HAP-1 (cell line): ENCODE measurements around the gene FUBP1.
"Not testable (repeated sequence)": the region's sequence is repeated elsewhere in the genome, so short reads cannot be mapped to it uniquely, and the experiment has no call there.

Experiments used
- DNase-seq, 2 experiments: peaks; one replicate each; pipeline ENCODE4 v3.0.0-alpha.2; 2016 to 2020; ENCODE audit warnings: low spot score in 2 of 2
- H3K27me3 ChIP-seq: fragments of 250-450 bp; sonication (Bioruptor Pico); 2 replicates; pipeline ENCODE4 v1.5.1; 2020; ENCODE audit warnings: low read depth, mild to moderate bottlenecking, moderate library complexity
- H3K36me3 ChIP-seq: fragments of 250-450 bp; sonication (Bioruptor Pico); replicated peaks from 2 replicates; pipeline ENCODE4 v1.5.1; 2020; ENCODE audit warnings: mild to moderate bottlenecking
- H3K4me1 ChIP-seq: fragments of 250-450 bp; sonication (Bioruptor Pico); 2 replicates; pipeline ENCODE4 v1.5.1; 2020; ENCODE audit warnings: mild to moderate bottlenecking
- H3K4me3 ChIP-seq: fragments of 250-450 bp; sonication (Bioruptor Pico); 2 replicates; pipeline ENCODE4 v1.5.1; 2020; ENCODE audit warnings: mild to moderate bottlenecking, moderate library complexity
- H3K9me3 ChIP-seq: fragments of 250-450 bp; sonication (Bioruptor Pico); 2 replicates; pipeline ENCODE4 v1.5.1; 2020; ENCODE audit warnings: mild to moderate bottlenecking, moderate library complexity
- in situ Hi-C: fragments of 300-500 bp; cut with MboI; formaldehyde crosslinking; loops from 3 replicates; pipeline ENCODE4 v1.14.3; 2020; ENCODE audit warnings: low sequenced_read_pairs, inconsistent platforms, mixed read lengths

FUBP1 gene

DNA sequence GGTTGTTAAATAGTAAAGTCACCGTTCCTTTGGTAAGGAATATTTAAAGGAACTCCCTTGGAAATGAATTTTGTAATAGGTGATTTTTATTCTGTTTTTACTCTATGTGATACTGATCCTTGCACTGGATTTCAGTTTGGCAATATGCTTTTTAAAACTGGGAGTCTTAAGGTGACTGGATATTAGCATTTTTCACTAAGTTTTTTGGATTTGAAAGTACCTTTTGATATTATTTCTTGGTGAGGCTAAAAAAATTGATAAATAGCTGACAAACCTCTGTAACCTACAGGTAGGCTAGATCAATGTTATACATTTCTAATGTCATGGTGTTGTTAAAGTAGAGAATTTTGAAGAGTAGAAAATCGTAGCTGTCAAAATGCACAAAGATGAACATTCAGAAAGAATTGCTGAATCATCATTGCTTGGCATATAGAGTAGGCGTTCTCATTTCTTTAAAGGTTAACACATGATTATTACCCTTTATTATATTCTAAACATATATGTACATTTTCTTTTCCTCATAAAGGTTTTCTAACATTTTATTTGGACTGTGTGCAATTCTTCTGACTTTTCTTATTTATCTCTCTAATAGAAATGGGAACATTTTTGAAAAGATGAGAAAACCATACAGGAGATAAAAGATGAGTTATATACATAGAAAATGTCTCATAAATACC lies 24.3 kb upstream of the FUBP1 start:
- H3K4me1 ChIP-seq, result peaks cover 24% of the 10 kb centered on the region
- peak in 1 of 2 experiments; percentile 29 for DNase-seq
- H3K9me3 ChIP-seq, result no peaks in the 10 kb centered on the region
- no peak overlapping the region for H3K4me3 ChIP-seq
- in situ Hi-C loops, result no loop called here
- no peaks in the 10 kb centered on the region for H3K36me3 ChIP-seq
- H3K27me3 ChIP-seq, result no peaks in the 10 kb centered on the region

DNA sequence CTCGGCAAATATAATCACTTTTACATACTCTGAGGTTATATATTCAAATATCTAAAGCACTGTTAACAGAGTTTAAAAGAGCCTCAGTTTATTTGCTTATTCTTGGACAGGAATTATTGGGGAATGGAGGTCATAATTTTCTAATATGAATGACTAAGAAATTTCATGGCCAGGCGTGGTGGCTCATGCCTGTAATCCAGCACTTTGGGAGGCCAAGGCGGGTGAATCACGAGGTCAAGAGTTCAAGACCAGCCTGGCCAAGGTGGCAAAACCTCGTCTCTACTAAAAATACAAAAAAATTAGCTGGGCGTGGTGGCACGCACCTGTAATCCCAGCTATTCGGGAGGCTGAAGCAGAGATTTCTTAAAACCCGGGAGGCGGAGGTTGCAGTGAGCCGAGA lies 21.7 kb upstream of the FUBP1 start:
- H3K4me3 ChIP-seq, H3K27me3 ChIP-seq, DNase-seq, H3K9me3 ChIP-seq, in situ Hi-C loops, H3K36me3 ChIP-seq: not testable (repeated sequence)
- peaks cover 21% of the 10 kb centered on the region for H3K4me1 ChIP-seq

DNA sequence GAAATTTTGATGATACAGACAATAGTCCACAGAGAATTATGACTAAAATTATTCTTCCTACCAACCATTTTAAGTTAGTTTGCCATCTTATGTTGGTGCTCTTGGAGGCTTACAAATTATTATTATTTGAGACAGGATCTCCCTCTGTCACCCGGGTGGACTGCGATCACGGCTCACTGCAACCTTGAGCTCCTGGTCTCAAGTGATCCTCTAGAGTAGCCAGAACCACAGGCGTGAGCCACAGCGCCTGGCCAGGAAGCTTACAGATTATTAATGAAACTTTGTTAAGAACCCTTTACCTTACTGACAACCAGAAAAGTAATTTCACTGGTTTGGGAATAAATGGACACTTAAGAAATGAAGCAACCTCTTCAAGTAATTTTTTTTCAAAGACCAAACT lies 17.9 kb upstream of the FUBP1 start:
- Histone ChIP-seq H3K36me3 (peaks cover 13% of the 10 kb centered on the region), H3K4me1 (no peaks in the 10 kb centered on the region), H3K9me3 (no peaks in the 10 kb centered on the region), H3K4me3 (no peak overlapping the region), H3K27me3 (no peaks in the 10 kb centered on the region)
- DNase-seq, result no peak
- in situ Hi-C loops, result no loop called here

DNA sequence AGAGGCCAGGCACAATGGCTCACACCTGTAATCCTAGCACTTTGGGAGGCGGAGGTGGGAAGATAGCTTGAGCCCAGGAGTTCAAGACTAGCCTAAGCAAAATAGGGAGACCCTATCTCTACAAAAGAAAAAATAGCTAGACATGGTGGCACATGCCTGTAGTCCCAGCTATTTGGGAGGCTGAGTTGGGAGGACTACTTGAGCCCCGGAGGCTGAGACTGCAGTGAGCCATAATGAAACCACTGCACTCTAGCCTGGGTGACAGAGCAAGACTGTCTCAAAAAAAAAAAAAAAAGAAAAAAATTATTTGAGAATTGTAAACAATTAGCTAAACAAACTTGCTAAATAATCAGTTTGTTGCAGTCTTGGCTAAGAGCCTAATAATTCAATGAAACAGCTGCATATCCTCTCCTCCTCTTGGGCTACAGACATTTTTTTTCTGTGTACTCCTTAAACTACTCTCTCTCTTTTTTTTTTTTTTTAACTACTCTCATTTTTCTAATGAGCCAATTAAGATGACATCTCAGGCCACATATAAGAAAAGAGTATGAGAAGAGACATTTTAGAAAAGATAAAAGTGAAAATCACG lies 15.3 kb upstream of the FUBP1 start:
- Histone ChIP-seq H3K9me3 (no peaks in the 10 kb centered on the region), H3K27me3 (no peaks in the 10 kb centered on the region), H3K36me3 (peaks cover 13% of the 10 kb centered on the region), H3K4me3 (no peak overlapping the region), H3K4me1 (no peaks in the 10 kb centered on the region)
- in situ Hi-C loops, result no loop called here
- no peak for DNase-seq

DNA sequence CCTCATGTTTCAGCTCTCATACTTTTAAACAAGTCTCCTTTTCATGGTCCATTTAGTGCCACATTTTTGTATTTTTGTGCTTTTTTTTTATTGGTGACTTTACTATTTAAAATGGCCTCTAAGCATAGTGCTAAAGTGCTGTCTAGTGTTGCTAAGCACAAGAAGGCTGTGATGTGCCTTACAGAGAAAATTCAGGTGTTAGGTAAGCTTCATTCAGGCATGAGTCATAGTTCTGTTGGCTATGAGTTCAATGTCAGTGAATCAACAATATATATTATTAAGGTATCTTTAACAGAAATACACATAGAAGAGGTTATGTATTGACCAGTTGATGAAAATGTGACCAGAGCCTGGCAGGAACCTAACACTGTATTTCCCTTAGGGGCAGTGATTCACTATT lies 12.8 kb upstream of the FUBP1 start:
- peaks cover 13% of the 10 kb centered on the region for H3K36me3 ChIP-seq
- no peaks in the 10 kb centered on the region for H3K4me1 ChIP-seq
- no peaks in the 10 kb centered on the region for H3K27me3 ChIP-seq
- DNase-seq, result no peak
- in situ Hi-C loops, result no loop called here
- no peak overlapping the region for H3K4me3 ChIP-seq
- H3K9me3 ChIP-seq, result no peaks in the 10 kb centered on the region

DNA sequence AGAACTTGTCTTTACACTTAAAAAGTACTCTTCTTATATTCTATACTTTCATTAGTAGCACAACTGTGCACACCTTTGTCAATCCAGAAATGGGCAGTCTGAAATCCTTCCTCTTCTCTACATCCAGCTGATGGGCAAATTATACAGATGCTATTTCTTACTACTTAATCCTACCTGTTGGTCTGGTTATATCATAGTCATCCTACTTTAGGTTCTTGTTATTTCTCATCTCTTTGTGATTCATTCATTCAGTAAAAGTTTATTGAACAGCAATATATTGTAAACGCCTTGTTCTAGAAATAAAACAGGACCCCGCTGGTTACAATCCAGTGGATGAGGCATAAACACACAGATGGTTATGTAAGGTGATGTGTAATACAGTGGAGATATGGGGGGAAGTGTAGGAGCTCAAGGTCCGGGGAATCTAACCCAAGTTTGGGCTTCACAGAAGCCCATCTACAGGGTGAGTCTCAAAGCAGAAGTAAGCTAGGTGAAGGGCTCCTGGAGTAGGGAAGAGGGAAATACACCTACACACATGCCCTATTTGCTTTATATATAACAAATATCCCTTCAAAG lies 11.8 kb upstream of the FUBP1 start:
- Histone ChIP-seq H3K4me3 (no peak overlapping the region), H3K36me3 (peaks cover 13% of the 10 kb centered on the region), H3K4me1 (no peaks in the 10 kb centered on the region), H3K9me3 (no peaks in the 10 kb centered on the region), H3K27me3 (no peaks in the 10 kb centered on the region)
- DNase-seq, result no peak
- in situ Hi-C loops, result no loop called here

DNA sequence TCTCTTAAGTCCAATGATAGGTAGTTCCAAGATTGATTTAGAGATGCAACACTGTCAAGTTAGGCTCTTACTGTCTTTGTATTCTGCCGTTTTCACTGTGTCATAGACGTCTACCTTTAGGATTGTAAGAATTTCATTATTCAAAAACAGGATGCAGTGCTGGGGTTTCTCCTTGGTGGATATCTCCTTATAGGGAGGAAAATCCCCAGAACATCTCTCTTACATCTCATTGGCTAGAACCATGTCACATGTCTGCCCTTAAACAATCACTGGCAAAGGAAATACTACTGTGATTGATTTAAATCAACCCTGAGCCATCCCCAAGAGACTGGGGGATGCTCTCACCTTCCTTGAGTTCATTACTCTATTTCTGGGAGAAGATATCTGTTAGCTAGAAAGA lies 10.9 kb upstream of the FUBP1 start:
- no peak overlapping the region for H3K4me3 ChIP-seq
- no peak for DNase-seq
- in situ Hi-C loops, result no loop called here
- H3K9me3 ChIP-seq, result no peaks in the 10 kb centered on the region
- no peaks in the 10 kb centered on the region for H3K27me3 ChIP-seq
- peaks cover 16% of the 10 kb centered on the region for H3K36me3 ChIP-seq
- H3K4me1 ChIP-seq, result peaks cover 4% of the 10 kb centered on the region

DNA sequence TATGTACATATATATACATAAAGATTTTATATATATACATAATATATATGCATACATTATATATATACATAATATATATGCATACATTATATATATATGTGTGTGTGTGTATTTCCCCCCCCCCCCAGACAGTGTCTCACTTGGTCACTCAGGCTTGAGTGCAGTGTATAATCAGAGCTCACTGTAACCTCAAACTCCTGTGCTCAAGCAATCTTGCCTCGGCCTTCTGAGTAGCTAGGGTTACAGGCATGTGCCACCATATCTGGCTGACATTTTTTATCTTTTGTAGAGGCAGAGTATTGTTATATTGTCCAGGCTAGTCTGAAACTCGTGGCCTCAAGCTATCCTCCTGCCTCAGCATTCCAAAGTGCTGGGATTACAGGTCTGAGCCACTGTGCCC lies 9.0 kb upstream of the FUBP1 start:
- peaks cover 7% of the 10 kb centered on the region for H3K36me3 ChIP-seq
- H3K4me3 ChIP-seq, result no peak overlapping the region
- no peaks in the 10 kb centered on the region for H3K27me3 ChIP-seq
- no peaks in the 10 kb centered on the region for H3K9me3 ChIP-seq
- DNase-seq, result no peak
- peaks cover 17% of the 10 kb centered on the region for H3K4me1 ChIP-seq
- in situ Hi-C loops, result no loop called here

DNA sequence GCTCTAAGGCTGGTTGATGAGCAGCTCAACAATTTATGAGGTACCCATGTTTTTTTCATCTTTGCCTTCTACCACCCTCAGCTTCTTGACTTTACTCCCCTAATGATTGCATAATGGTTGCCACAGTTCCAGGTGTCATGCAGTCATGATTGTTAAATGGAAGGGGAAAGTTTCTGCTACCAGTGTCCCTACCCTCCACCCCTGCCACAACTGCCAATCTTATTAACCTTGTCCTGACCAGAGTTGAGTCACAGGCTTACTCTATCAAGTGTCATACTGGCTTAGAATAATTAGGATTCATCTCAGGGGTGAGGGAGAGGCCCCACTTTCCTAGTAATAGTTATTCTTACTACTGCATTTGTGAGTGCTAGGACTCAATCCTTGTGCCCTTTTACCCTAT lies 7.9 kb upstream of the FUBP1 start:
- peaks cover 7% of the 10 kb centered on the region for H3K36me3 ChIP-seq
- no peaks in the 10 kb centered on the region for H3K27me3 ChIP-seq
- H3K4me1 ChIP-seq, result peaks cover 25% of the 10 kb centered on the region
- DNase-seq, result no peak
- in situ Hi-C loops, result no loop called here
- H3K4me3 ChIP-seq, result no peak overlapping the region
- H3K9me3 ChIP-seq, result no peaks in the 10 kb centered on the region

DNA sequence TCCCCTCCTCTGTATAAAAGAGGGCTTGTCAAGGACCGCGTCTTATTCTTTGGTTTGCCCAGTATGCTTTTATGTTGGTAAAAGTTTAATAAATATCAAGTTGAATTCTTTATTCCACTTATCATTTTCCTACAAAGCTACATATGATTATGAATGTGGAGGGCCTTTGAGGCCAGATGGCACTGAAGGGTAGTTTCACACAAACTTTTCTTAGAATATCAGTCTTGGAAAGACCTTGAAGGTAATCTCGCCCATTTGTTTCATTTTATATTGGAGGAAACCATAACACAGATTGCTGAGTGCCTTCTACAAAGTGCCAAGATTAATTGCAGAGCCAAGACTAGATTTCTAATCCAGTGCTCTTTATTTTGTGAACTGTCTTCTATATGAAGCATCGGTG lies 5.8 kb upstream of the FUBP1 start:
- Histone ChIP-seq H3K36me3 (peaks cover 7% of the 10 kb centered on the region), H3K4me1 (peaks cover 31% of the 10 kb centered on the region), H3K4me3 (no peak overlapping the region), H3K9me3 (no peaks in the 10 kb centered on the region), H3K27me3 (no peaks in the 10 kb centered on the region)
- in situ Hi-C loops, result no loop called here
- no peak for DNase-seq

DNA sequence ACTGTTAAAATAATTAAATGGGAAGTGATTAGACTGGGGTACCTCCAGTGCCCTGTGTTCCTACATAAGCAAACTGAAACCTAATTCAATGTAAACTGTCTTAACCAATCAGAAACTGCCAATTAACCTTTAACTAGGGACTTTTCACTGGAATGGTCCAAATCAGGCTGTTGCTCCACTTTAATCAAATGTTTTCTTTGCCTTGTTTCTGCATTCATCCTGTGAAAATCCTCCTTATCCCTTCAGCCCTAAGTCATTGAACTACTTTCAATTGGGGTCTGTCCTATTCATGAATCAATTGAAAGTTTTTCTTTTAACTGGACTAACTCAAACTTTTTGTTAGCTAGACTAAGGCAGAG lies 5.1 kb upstream of the FUBP1 start:
- no peak overlapping the region for H3K4me3 ChIP-seq
- DNase-seq, result peak in 1 of 2 experiments; percentile 47
- no peaks in the 10 kb centered on the region for H3K27me3 ChIP-seq
- in situ Hi-C loops, result no loop called here
- peaks cover 7% of the 10 kb centered on the region for H3K36me3 ChIP-seq
- no peaks in the 10 kb centered on the region for H3K9me3 ChIP-seq
- peaks cover 31% of the 10 kb centered on the region for H3K4me1 ChIP-seq

DNA sequence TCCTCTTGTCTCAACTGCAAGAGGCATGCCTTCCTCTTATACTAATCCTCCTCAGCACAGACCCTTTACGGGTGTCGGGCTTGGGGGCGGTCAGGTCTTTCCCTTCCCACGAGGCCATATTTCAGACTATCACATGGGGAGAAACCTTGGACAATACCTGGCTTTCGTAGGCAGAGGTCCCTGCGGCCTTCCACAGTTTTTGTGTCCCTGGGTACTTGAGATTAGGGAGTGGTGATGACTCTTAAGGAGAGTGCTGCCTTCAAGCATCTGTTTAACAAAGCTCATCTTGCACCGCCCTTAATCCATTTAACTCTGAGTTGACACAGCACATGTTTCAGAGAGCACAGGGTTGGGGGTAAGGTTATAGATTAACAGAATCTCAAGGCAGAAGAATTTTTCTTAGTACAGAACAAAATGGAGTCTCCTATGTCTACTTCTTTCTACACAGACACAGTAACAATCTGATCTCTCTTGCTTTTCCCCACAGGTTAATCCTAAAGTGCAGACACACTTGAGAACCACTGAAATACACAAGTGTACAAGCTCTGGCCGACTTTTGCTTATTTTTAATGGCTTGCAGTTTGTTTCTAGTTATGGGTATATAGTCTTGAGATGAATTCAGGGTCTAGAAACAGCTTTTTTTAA lies 4.6 kb upstream of the FUBP1 start:
- H3K4me3 ChIP-seq, in situ Hi-C loops, H3K36me3 ChIP-seq, H3K9me3 ChIP-seq, H3K27me3 ChIP-seq: not testable (repeated sequence)
- DNase-seq, result peak in 1 of 2 experiments; percentile 79
- H3K4me1 ChIP-seq, result peaks cover 31% of the 10 kb centered on the region

DNA sequence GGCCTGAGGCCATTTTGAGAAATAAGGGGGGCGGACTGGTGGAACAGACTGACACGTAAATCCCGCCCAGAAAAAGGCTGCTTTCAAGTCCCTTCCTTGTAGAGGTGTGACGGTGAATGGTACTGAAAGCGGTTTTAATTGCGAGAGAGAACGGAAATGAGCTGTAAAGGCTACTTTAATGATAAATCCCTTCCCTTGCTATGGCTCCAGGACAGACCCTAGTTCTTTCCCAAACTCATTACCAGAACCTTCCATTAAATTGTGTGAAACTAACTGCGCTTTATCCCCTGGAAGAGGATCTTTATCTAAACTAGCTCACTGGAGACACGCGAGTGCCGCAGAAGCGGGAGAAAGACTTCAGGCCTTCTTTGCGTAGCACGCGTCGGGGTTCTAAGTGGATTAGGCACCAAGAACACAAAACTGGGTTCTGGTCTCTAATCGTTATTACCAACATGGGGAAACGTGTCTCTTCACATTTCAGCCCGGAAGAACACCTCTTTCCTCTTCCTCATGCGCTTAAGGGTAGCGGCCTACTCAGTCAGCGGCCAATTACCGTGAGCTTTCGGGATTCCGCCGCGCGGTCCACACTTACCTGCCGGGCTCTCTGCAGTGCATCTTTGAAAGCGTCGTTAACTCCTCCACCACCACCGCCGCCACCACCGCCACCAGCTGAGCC lies 441 bp downstream of the FUBP1 start:
- Histone ChIP-seq H3K36me3 (peaks cover 26% of the 10 kb centered on the region), H3K9me3 (no peaks in the 10 kb centered on the region), H3K4me1 (peaks cover 27% of the 10 kb centered on the region), H3K27me3 (no peaks in the 10 kb centered on the region), H3K4me3 (peak overlapping the region; percentile 63)
- peak; percentile 94 to 96 for DNase-seq
- in situ Hi-C loops, result no loop called here

DNA sequence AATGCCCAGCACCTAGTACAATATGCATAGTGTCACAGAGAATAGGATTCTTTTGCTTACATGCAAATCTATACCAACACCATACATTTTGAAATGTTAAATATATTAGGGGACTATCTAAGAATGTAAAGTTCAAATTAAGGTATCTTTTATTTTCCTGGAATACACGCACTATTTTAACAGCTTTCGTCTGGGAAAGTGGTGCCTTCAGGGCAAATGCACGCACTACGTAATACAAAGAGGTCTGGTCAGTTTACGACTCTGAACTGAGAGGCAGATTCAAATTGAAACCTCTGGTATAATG lies 931 bp downstream of the FUBP1 start:
- Histone ChIP-seq H3K36me3 (peaks cover 26% of the 10 kb centered on the region), H3K27me3 (no peaks in the 10 kb centered on the region), H3K9me3 (no peaks in the 10 kb centered on the region), H3K4me3 (peak overlapping the region; percentile 63), H3K4me1 (peaks cover 27% of the 10 kb centered on the region)
- no peak for DNase-seq
- in situ Hi-C loops, result no loop called here
